Calu3 (cell line): ENCODE data around the gene KLRD1. TPM values are rescaled to one million over a fixed set of nuclear protein-coding genes. Genes with fewer than 3 reads are reported as not detected.

Experiments used
- Bru-seq: library from RNA; stranded (reverse); fragments of 400-500 nt; gene quantifications from one replicate; lab custom pipeline; 2021; lab: Mats Ljungman, UMichigan
- BruChase-seq, 2 experiments: library from RNA; stranded (reverse); fragments of 400-500 nt; gene quantifications; one replicate each; lab custom pipeline; 2021; lab: Mats Ljungman, UMichigan
- BruUV-seq: library from RNA; stranded (reverse); fragments of 400-500 nt; replicated peaks from 2 replicates; lab custom pipeline; 2021; lab: Mats Ljungman, UMichigan
- CTCF ChIA-PET: fragments of 300-600 bp; sonication (Branson Sonifier 250); formaldehyde crosslinking; loops from one replicate; lab custom pipeline; 2022; ENCODE audit warnings: antibody characterized with exemption; lab: Charles Lee
- DNase-seq: peaks from one replicate; pipeline ENCODE4 v3.0.0; 2022
- H3K27ac Mint-ChIP-seq: one replicate; pipeline ENCODE4 v1.8.0; 2022; ENCODE audit warnings: mixed read lengths; ENCODE audit not compliant: unreplicated experiment
- H3K27me3 Mint-ChIP-seq: one replicate; pipeline ENCODE4 v1.8.0; 2022; ENCODE audit warnings: mixed read lengths; ENCODE audit not compliant: unreplicated experiment
- H3K36me3 Mint-ChIP-seq: one replicate; pipeline ENCODE4 v1.8.0; 2022; ENCODE audit warnings: mild to moderate bottlenecking, moderate library complexity, mixed read lengths; ENCODE audit not compliant: insufficient read depth, unreplicated experiment
- H3K4me1 Mint-ChIP-seq: one replicate; pipeline ENCODE4 v1.8.0; 2022; ENCODE audit warnings: mild to moderate bottlenecking, low read depth, mixed read lengths; ENCODE audit not compliant: unreplicated experiment
- H3K4me3 Mint-ChIP-seq: one replicate; pipeline ENCODE4 v1.8.0; 2022; ENCODE audit warnings: mild to moderate bottlenecking, low read depth, moderate library complexity, mixed read lengths; ENCODE audit not compliant: unreplicated experiment
- H3K9me3 Mint-ChIP-seq: one replicate; pipeline ENCODE4 v1.8.0; 2022; ENCODE audit warnings: low read depth, mixed read lengths; ENCODE audit not compliant: unreplicated experiment
- CTCF ChIP-seq: fragments of 200-600 bp; IDR thresholded peaks from one replicate; pipeline ENCODE4 v1.8.0; 2022; ENCODE audit warnings: antibody characterized with exemption; ENCODE audit not compliant: unreplicated experiment
- intact Hi-C: fragments of 100-400 bp; cut with micrococcal nuclease; formaldehyde crosslinking; loops from one replicate; pipeline ENCODE4 v1.10.0; 2022; ENCODE audit not compliant: unreplicated experiment
- long read RNA-seq: library from polyadenylated mRNA; stranded (forward); transcript quantifications from one replicate; pipeline ENCODE4 v2.0.0, GENCODE V29; 2022
- total RNA-seq: library from RNA; stranded (reverse); gene quantifications from 2 replicates; pipeline ENCODE4 v1.2.3, GENCODE V29; 2022

The KLRD1 gene
- total RNA-seq (0.14 TPM in 1 of 2 replicates, not detected in the other), Bru-seq, nascent RNA (percentile 12 among the genes with signal in this experiment), BruChase-seq, experiment 1, labeled RNA remaining after a 6-hour chase (percentile 25 among the genes with signal in this experiment), BruChase-seq, experiment 2, labeled RNA remaining after a 2-hour chase (percentile 23 among the genes with signal in this experiment)
- long read RNA-seq: 0 reads

- DNase-seq: no peak
- no peak within 1 kb of the TSS for H3K4me3 Mint-ChIP-seq
- H3K36me3 Mint-ChIP-seq: no peaks in the 10 kb centered on the region
- no TSS peak for BruUV-seq
- H3K27ac Mint-ChIP-seq: no peak within 1 kb of the TSS
- TF ChIP-seq CTCF: no peak
- H3K4me1 Mint-ChIP-seq: no peaks in the 10 kb centered on the region
- intact Hi-C loops: no loop called here
- H3K9me3 Mint-ChIP-seq: no peaks in the 10 kb centered on the region
- CTCF ChIA-PET: no interaction called here
- H3K27me3 Mint-ChIP-seq: no peaks in the 10 kb centered on the region
Observed at GRCh38 chr12:10307630-10308029, at the start of gene KLRD1. Gene KLRD1, plus strand, starts transcription at chr12:10307870. Its CDS starts 208 bp downstream, at chr12:10308078.

DNA sequence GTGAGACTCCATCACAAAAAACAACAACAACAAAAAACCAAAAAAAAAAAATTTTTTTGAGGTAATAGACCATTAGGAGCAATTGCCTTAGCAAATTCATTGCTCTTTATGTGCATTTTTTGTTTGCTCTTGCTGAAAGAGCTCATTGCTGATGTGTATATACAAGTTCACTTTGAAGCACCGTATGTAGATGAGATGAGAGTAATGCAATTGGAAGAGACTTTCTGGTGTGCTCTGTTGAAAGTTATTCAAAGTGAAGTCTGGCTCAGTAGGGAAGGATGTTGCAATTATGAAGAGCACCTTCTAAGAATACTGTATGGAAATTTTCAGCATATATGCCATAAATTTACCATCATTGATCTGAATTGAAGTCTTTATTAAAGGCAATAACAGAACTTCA is 46.7 kb upstream of the KLRD1 start:
- Mint-ChIP-seq H3K4me3 (no peak overlapping the region), H3K4me1 (no peaks in the 10 kb centered on the region), H3K27me3 (no peaks in the 10 kb centered on the region), H3K27ac (no peak overlapping the region), H3K9me3 (no peaks in the 10 kb centered on the region), H3K36me3 (no peaks in the 10 kb centered on the region)
- no peak for TF ChIP-seq CTCF
- CTCF ChIA-PET: no interaction called here
- no peak for DNase-seq
- intact Hi-C loops: no loop called here
- no TSS peak for BruUV-seq

DNA sequence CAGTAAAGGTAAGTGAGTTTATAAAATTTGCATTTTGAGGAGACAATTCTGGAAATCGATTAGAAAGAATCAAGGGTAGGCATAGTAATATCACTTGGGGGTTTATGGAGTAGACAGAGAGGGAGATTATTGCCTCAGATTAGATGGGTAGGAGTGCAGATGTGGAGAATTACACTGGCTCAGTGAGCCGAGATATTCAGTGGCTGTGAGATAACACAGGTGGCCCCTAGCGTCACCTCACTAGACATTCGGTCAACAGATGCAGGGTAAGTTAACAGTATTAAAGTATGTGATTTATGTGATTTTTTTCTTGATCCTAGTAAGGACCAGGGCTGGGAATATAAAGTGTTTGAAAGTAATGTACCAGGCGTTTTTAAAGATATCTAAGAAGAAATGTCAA is 39.6 kb upstream of the KLRD1 start:
- no TSS peak for BruUV-seq
- Mint-ChIP-seq H3K9me3 (no peaks in the 10 kb centered on the region), H3K27me3 (no peaks in the 10 kb centered on the region), H3K36me3 (no peaks in the 10 kb centered on the region), H3K27ac (no peak overlapping the region), H3K4me1 (no peaks in the 10 kb centered on the region), H3K4me3 (no peak overlapping the region)
- CTCF ChIA-PET: no interaction called here
- TF ChIP-seq CTCF: no peak
- DNase-seq: no peak
- intact Hi-C loops: no loop called here

- Mint-ChIP-seq H3K27ac (no peak overlapping the region), H3K27me3 (no peaks in the 10 kb centered on the region), H3K9me3 (no peaks in the 10 kb centered on the region), H3K36me3 (no peaks in the 10 kb centered on the region), H3K4me3 (no peak overlapping the region), H3K4me1 (no peaks in the 10 kb centered on the region)
- intact Hi-C loops: no loop called here
- no peak for DNase-seq
- no peak for TF ChIP-seq CTCF
- no TSS peak for BruUV-seq
- CTCF ChIA-PET: no interaction called here
Observed at GRCh38 chr12:10272467-10272866, 35.2 kb upstream of the KLRD1 start.
